ENCODE measurements around the gene PRKRA.
"Not testable (repeated sequence)": the region's sequence is repeated elsewhere in the genome, so short reads cannot be mapped to it uniquely, and the experiment has no call there.

The PRKRA gene

DNA sequence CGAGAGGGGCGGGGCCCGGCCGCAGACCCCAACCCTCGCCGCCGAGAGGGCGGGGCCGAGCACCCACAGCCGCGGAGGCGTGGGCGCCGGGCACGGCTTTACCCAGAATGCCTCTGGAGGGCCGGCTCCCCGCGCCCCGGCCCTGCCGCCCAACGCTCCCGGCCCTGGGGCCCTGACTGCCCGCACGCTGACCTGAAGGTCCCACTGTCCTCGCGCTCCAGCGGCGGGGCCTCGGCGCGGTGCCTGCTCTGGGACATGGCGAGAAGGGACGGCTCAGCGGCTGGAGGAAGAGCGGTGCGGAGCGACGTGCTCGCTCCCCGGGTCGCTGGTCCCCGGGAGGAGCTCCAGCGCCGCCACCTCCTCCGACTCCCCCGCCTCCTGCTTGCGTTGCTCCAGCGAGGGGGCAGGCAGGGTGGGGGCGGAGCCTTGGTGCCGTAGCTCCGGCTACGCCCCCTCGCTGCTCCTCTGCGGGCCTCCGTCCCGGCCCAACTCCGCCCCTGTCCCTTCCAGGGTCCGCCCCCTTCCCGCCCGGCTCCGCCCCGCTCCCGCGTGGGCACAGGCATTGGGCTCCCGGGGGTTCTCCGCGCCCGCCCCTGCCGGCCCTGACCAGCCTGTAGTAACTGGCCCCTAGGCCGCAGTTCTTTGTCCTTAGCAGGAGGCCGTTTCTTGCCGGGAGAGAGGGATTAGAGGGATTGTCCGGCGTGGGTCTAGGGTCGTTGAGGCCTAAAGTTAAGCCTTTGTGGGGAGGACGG is at the start of gene PRKRA, which contains the start of gene PJVK:
Gene PRKRA, minus strand, starts transcription at position 402 of the 752 bp plus-strand sequence. Its CDS starts 145 bp downstream, at position 257.
Gene PJVK, plus strand, starts transcription at position 605 of the 752 bp plus-strand sequence. CDS start 2,032 bp downstream, outside the sequence.
- DNase-seq (ENCODE audit: low read depth): peak; percentile 95

DNA sequence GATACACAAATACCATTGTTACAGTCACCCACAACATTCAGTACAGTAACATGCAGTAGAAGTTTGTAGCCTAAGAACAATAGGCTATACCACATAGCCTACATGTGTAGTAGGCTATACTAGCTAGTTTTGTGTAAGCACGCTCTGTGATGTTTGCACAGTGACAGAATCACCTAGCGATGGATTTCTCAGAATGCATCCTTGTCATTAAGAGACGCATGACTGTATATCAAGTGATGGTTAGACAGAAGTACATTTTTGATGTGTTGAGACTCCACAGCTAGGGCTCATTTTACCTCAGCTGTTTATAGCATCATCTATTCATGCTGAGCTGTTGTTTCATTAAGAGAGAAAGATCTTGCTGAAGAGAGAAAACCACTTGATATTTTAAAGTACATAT is 48.7 kb upstream of the PRKRA start:
- no peak for DNase-seq (ENCODE audit: low read depth)

- DNase-seq (ENCODE audit: low read depth): no peak
Observed at GRCh38 chr2:178498137-178498536, 47.2 kb upstream of the PRKRA start.

DNA sequence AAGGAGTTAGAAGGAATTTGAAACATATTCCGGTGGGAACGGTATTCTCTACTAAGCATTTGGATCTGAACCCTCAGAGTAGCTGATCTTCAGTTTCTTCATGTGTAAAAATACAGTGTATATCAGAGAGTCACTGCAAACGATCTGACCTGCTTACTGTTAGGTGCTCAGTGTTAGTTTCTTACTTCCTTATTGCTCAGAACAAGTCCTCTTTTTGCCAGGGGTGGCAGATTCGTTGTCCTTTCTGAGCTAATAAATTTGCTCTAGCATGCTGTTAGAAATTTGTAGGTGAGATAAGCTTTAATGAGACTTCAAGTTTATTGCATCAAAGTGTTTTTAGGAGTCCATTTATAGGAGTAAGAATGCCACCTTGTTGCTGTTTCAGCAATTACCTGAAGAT is 45.1 kb upstream of the PRKRA start:
- DNase-seq (ENCODE audit: low read depth): no peak

GRCh38 chr2:178491612-178492011 is 40.6 kb upstream of the PRKRA start:
- no peak for DNase-seq (ENCODE audit: low read depth)

- DNase-seq (ENCODE audit: low read depth): no peak
Observed at GRCh38 chr2:178485356-178485755, 34.4 kb upstream of the PRKRA start.

GRCh38 chr2:178484245-178485041 is 33.5 kb upstream of the PRKRA start:
- DNase-seq (ENCODE audit: low read depth): no peak

DNA sequence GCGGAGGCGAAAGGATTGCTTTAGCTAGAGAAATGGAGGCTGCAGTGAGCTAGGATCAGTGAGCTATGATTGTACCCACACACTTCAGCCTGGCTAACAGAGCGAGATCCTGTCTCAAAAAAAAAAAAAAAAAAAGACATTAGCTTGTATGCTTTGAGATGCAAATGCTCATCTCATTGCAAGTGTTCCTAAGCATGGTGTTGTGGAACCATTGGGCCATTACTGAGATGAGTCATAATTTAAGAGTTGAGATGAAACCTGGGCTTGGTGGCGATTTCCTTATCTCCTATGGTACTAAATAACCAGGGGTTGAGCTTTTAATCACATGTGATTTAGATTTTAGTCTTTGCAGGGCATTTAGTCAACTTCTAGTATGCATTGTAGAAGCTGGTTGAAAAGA is 31.5 kb upstream of the PRKRA start:
- DNase-seq (ENCODE audit: low read depth): no peak

GRCh38 chr2:178480227-178481181 is 29.5 kb upstream of the PRKRA start, which contains the start of gene PLEKHA3:
Gene PLEKHA3, plus strand, starts transcription at chr2:178480457. Its CDS starts 413 bp downstream, at chr2:178480870.
- DNase-seq (ENCODE audit: low read depth): peak; percentile 95

DNA sequence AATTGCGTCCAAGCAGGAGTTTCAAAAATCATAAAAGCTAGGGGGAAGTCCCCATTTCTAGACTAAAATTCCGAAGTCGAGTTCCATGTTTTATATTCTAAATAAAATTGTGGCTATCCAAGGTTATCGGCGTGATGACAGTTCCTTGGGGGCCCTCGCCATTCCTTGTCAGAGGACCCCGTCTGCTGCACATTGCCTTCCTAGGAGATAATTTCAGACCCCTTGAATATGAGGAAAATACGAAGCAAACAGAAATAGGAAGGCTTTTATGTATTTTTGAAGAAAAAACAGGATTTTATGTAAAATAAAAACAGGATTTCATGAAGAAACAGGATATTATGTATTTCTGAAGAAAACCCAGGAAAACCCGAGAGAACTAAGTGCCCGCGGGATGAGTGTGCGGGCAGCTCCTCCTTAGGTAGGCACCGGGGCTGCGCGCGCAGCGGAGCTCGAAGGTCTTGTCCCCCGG is 28.8 kb upstream of the PRKRA start:
- no peak for DNase-seq (ENCODE audit: low read depth)

DNA sequence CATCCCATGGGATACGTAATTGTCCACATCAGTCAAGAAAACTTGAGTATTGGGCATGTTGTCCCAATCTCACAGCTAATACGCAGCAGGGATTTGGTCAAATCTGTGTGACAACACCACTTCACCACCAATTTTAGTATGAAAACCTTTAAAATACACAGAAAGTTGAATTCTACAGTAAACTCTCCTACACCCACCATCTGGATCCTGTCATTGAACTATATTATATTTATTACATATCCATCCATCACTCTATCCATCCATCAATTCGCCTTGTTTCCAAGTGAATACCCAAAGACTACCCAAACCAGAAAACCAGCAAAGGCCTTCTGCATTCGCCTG is 28.3 kb upstream of the PRKRA start:
- no peak for DNase-seq (ENCODE audit: low read depth)

- DNase-seq (ENCODE audit: low read depth): peak; percentile 46
Observed at GRCh38 chr2:178478439-178479274, 27.7 kb upstream of the PRKRA start, which contains the start of gene FKBP7. Gene FKBP7, minus strand, starts transcription at chr2:178478600. Its CDS starts 101 bp downstream, at chr2:178478499.

DNA sequence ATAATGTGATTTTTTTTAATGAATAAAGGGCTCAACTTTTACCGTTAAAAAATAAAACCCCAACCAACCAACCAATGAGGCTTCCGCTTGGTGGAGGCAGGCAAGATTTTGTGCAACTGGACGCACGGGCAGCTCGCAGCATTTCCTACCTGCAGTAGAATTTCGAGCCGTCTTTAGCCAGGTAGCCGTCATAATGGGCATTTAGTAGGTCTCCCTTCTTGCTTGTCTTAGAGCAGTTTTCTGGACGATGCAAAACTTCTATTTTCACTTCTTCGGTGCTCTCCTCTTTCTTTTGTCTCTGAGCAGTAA is 27.1 kb upstream of the PRKRA start:
- no peak for DNase-seq (ENCODE audit: low read depth)

GRCh38 chr2:178477443-178478129 is 26.6 kb upstream of the PRKRA start:
- no peak for DNase-seq (ENCODE audit: low read depth)

DNA sequence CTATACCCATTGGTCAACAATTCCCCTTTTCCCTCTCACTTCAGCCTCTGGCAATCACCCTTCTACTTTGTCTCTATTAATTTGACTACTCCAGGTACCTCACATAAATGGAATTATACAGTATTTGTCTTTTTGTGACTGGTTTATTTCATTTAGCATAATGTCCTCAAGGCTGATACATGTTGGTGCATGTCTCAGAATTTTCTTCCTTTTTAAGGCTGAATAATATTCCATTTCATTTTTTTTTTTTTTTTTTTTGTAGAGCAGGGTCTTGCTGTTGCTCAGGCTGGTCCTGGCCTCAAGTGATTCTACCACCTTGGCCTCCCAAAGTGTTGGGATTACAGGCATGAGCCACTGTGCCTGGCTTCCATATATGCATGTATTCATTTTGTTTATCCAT is 25.5 kb upstream of the PRKRA start:
- no peak for DNase-seq (ENCODE audit: low read depth)

DNA sequence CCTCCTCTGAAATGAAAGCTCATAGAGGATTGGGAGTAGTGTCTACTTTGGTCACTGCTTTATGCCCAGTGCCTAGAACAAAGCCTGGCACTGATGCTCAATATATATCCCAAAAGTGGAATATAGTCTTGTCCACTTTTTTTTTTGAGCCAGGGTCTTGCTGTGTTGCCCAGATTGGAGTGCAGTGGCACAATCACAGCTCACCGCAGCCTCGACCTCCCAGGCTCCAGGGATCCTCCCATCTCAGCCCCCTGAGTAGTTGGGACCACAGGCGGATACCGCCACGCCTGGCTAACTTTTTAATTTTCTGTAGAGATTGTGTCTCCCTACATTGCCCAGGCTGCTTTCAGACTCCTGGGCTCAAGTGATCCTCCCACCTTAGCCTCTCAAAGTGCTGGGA is 23.6 kb upstream of the PRKRA start:
- no peak for DNase-seq (ENCODE audit: low read depth)

DNA sequence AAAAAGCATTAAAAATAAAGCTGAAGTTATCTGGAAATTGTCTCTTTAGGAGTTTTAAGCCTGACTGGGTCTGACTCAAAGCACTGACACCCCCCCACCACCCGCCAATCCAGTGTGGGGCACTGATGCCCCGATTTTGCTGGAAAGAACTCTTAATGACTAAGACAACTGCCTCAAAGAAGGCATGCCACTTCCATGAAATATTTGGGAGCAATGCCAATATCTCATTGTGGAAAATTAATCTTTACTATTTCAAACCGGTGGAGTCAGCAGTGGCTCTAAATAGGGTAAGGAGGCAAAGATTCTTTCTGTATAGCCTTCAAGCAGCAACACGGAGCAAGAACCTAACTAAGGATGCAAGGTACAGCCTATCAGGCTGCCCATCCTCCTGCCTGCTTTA is 23.0 kb upstream of the PRKRA start:
- DNase-seq (ENCODE audit: low read depth): no peak

GRCh38 chr2:178473373-178473772 is 22.4 kb upstream of the PRKRA start:
- DNase-seq (ENCODE audit: low read depth): no peak

GRCh38 chr2:178471313-178471712 is 20.3 kb upstream of the PRKRA start:
- not testable (repeated sequence) for DNase-seq (ENCODE audit: low read depth)

GRCh38 chr2:178469219-178469849 is 18.4 kb upstream of the PRKRA start:
- no peak for DNase-seq (ENCODE audit: low read depth)
